Spleen (tissue), 11 donors: ENCODE results near the gene CERKL. TPM values are rescaled to one million over a fixed set of nuclear protein-coding genes. Genes with fewer than 3 reads are reported as not detected.

Source experiments
- DNase-seq: peaks from one replicate; pipeline ENCODE4 v3.0.0-alpha.2; 2020
- H3K27ac ChIP-seq, 8 donors: fragments of 200-600 bp; sonication (generic) in 7 of 8; 1 replicate in 4 of 8; 2 replicates in 4 of 8; pipeline versions ENCODE4 v1.5.0 to v1.8.0; 2016 to 2021; ENCODE audit warnings: inconsistent platforms in 4 of 8, mild to moderate bottlenecking in 4 of 8, moderate library complexity in 1 of 8
- H3K27me3 ChIP-seq, 7 donors: fragments of 200-600 bp; sonication (generic) in 6 of 7; replicated peaks in 1 of 7; 1 replicate in 4 of 7; 2 replicates in 3 of 7; pipeline versions ENCODE4 v1.5.0 to v1.8.0; 2016 to 2021; ENCODE audit warnings: inconsistent platforms in 3 of 7, mild to moderate bottlenecking in 1 of 7
- H3K36me3 ChIP-seq, 6 donors: fragments of 200-600 bp; sonication (generic) in 5 of 6; 1 replicate in 4 of 6; 2 replicates in 2 of 6; pipeline versions ENCODE4 v1.5.0 to v1.8.0; 2016 to 2021; ENCODE audit warnings: inconsistent platforms in 2 of 6
- H3K4me1 ChIP-seq, 6 donors: fragments of 200-600 bp; sonication (generic) in 5 of 6; 1 replicate in 3 of 6; 2 replicates in 3 of 6; pipeline versions ENCODE4 v1.5.0 to v1.8.0; 2016 to 2021; ENCODE audit warnings: inconsistent platforms in 3 of 6
- H3K4me3 ChIP-seq, 8 donors: fragments of 200-600 bp; sonication (generic) in 7 of 8; 1 replicate in 4 of 8; 2 replicates in 4 of 8; pipeline versions ENCODE4 v1.5.0 to v1.8.0; 2016 to 2021; ENCODE audit warnings: inconsistent platforms in 4 of 8, mild to moderate bottlenecking in 4 of 8, moderate library complexity in 2 of 8
- H3K9me3 ChIP-seq, 8 donors: fragments of 200-600 bp; sonication (generic) in 7 of 8; 1 replicate in 4 of 8; 2 replicates in 4 of 8; pipeline versions ENCODE4 v1.5.0 to v1.8.0; 2016 to 2021; ENCODE audit warnings: inconsistent platforms in 4 of 8
- CTCF ChIP-seq, 11 experiments: fragments of 200-600 bp in 7 of 11; fragments of 450-650 bp in 4 of 11; sonication (generic) in 4 of 11; IDR thresholded peaks in 8 of 11; conservative IDR thresholded peaks in 3 of 11; 1 replicate in 7 of 11; 2 replicates in 4 of 11; pipeline versions ENCODE4 v1.4.0 to v1.8.0; 2016 to 2021; ENCODE audit warnings: antibody characterized with exemption in 11 of 11, inconsistent platforms in 4 of 11, mild to moderate bottlenecking in 1 of 11
- POLR2A ChIP-seq, 3 donors: fragments of 450-650 bp; IDR thresholded peaks; one replicate each; pipeline ENCODE4 v1.5.1; 2017; ENCODE audit warnings: antibody characterized with exemption in 3 of 3, mild to moderate bottlenecking in 1 of 3
- POLR2AphosphoS5 ChIP-seq, 3 donors: sonication (generic); formaldehyde crosslinking; IDR thresholded peaks; one replicate each; pipeline ENCODE4 v1.5.1; 2017; ENCODE audit warnings: antibody characterized with exemption in 3 of 3
- WGBS, 5 donors: extraction: QIAGEN DNeasy Blood & Tissue Kit in 3 of 5; methylation state at CpG; one replicate each; pipeline versions ENCODE4 v1.1.5 to v1.1.7; 2013 to 2018; 5-methylcytosine and 5-hydroxymethylcytosine counted together
- intact Hi-C: fragments of 100-400 bp; cut with DNase I; formaldehyde crosslinking; loops from one replicate; pipeline ENCODE4 v1.15.0; 2023; ENCODE audit warnings: low total_unique reads
- polyA plus RNA-seq, 3 donors: library from polyadenylated mRNA; stranded (reverse); fragments of 200-250 nt; gene quantifications; one replicate each; pipeline ENCODE4 v1.2.1, GENCODE V29; 2013
- total RNA-seq, 7 donors: library from RNA; depleted of rRNA in 3 of 7; stranded (reverse); fragments of >200 nt in 3 of 7; fragmentation: NEBNext Ultra II Directional in 4 of 7; extraction: Animal tissue kit (Norgen Biotek cat#: 25700) in 4 of 7; gene quantifications; one replicate each; pipeline versions ENCODE4 v1.1.0 to v1.2.1, GENCODE V29; 2016 to 2021
- donor health status: healthy with polysubstance abuse.
- donor health status: DM: no; HTN: no; CAD: no; lungs with moderate emphysema.
- donor health status: DM: no; HTN: no; CAD: no.
- donor health status: Bipolar disorder and iron deficiency.
- donor health status: healthy.
- donor health status: DM: no; HTN: no; CAD: no.
- donor health status: DM: yes; HTN: yes; CAD: no.

Gene CERKL
- total and polyA plus RNA-seq, 10 donors = 0.27 to 2.3 (median 0.85) TPM

GRCh38 chr2:181586569-181587081, 70.3 kb downstream of the CERKL start:
- H3K27me3 ChIP-seq = no peaks in the 10 kb centered on the region
- no peaks in the 10 kb centered on the region for H3K9me3 ChIP-seq
- intact Hi-C loops = no loop called here
- WGBS, 5 donors = 19 to 26% (median 24%) methylated on average over 4 of the region's 4 CpGs
- H3K4me3 ChIP-seq = no peak overlapping the region
- TF ChIP-seq POLR2A (IDR thresholded peaks at IDR 0.05) (no peak), POLR2AphosphoS5 (IDR thresholded peaks at IDR 0.05) (no peak), CTCF (IDR thresholded peaks at IDR 0.05 in 8 of 11, conservative IDR thresholded peaks at IDR 0.05 in 3 of 11) (no peak)
- H3K36me3 ChIP-seq = no peaks in the 10 kb centered on the region
- no peak for DNase-seq
- peaks cover 0 to 12% (median 0%) of the 10 kb centered on the region in 6 donors for H3K4me1 ChIP-seq
- no peak overlapping the region for H3K27ac ChIP-seq

GRCh38 chr2:181585732-181586131, 71.2 kb downstream of the CERKL start:
- intact Hi-C loops = no loop called here
- no peak overlapping the region for H3K4me3 ChIP-seq
- no peaks in the 10 kb centered on the region for H3K9me3 ChIP-seq
- DNase-seq = no peak
- TF ChIP-seq POLR2AphosphoS5 (IDR thresholded peaks at IDR 0.05) = no peak
- TF ChIP-seq CTCF (IDR thresholded peaks at IDR 0.05 in 8 of 11, conservative IDR thresholded peaks at IDR 0.05 in 3 of 11) = no peak
- TF ChIP-seq POLR2A (IDR thresholded peaks at IDR 0.05) = no peak
- no peaks in the 10 kb centered on the region for H3K36me3 ChIP-seq
- WGBS, 5 donors = 58 to 85% (median 76%) methylated on average over 3 of the region's 3 CpGs
- H3K4me1 ChIP-seq = peaks cover 0 to 12% (median 0%) of the 10 kb centered on the region in 6 donors
- H3K27ac ChIP-seq = no peak overlapping the region
- H3K27me3 ChIP-seq = no peaks in the 10 kb centered on the region

- no peak for DNase-seq
- intact Hi-C loops = no loop called here
- no peak overlapping the region for H3K27ac ChIP-seq
- H3K27me3 ChIP-seq = no peaks in the 10 kb centered on the region
- 74 to 96% (median 86%) methylated on average over 2 of the region's 2 CpGs for WGBS, 5 donors
- no peaks in the 10 kb centered on the region for H3K9me3 ChIP-seq
- no peak for TF ChIP-seq POLR2A (IDR thresholded peaks at IDR 0.05)
- TF ChIP-seq CTCF (IDR thresholded peaks at IDR 0.05 in 8 of 11, conservative IDR thresholded peaks at IDR 0.05 in 3 of 11) = no peak
- no peak for TF ChIP-seq POLR2AphosphoS5 (IDR thresholded peaks at IDR 0.05)
- H3K36me3 ChIP-seq = no peaks in the 10 kb centered on the region
- H3K4me1 ChIP-seq = peaks cover 0 to 6% (median 0%) of the 10 kb centered on the region in 6 donors
- H3K4me3 ChIP-seq = no peak overlapping the region
Measured at GRCh38 chr2:181581534-181581933, 75.4 kb downstream of the CERKL start.

- no peaks in the 10 kb centered on the region for H3K4me1 ChIP-seq
- H3K27me3 ChIP-seq = peaks cover 0 to 6% (median 0%) of the 10 kb centered on the region in 7 donors
- no peak for DNase-seq
- no peaks in the 10 kb centered on the region for H3K9me3 ChIP-seq
- no peaks in the 10 kb centered on the region for H3K36me3 ChIP-seq
- H3K27ac ChIP-seq = no peak overlapping the region
- no peak overlapping the region for H3K4me3 ChIP-seq
- TF ChIP-seq POLR2AphosphoS5 (IDR thresholded peaks at IDR 0.05) = no peak
- TF ChIP-seq POLR2A (IDR thresholded peaks at IDR 0.05) = no peak
- TF ChIP-seq CTCF (IDR thresholded peaks at IDR 0.05 in 8 of 11, conservative IDR thresholded peaks at IDR 0.05 in 3 of 11) = no peak
- intact Hi-C loops = no loop called here
- WGBS, 5 donors = 65 to 76% (median 70%) methylated on average over 3 of the region's 3 CpGs
Measured at GRCh38 chr2:181578829-181579228, 78.1 kb downstream of the CERKL start.
